Motor neuron (in vitro differentiated cells): ENCODE results near the gene WFIKKN2. TPM values are rescaled to one million over a fixed set of nuclear protein-coding genes. Genes with fewer than 3 reads are reported as not detected.

ENCODE experiments used
- ATAC-seq, 8 experiments: fragments of 200-7000 bp; cut with Tn5 transposase; replicated peaks in 6 of 8; 2 replicates each; pipeline ENCODE4 v1.8.0; 2021; ENCODE audit warnings: mild to moderate bottlenecking in 8 of 8, moderate library complexity in 8 of 8
- H3K27ac ChIP-seq, 2 donors: fragments of 250-450 bp; sonication (Bioruptor Pico); 2 replicates each; pipeline ENCODE4 v1.9.0; 2021; ENCODE audit warnings: antibody characterized with exemption in 2 of 2, mild to moderate bottlenecking in 2 of 2, moderate library complexity in 1 of 2
- H3K4me1 ChIP-seq, 2 donors: fragments of 250-450 bp; sonication (Bioruptor Pico); replicated peaks in 1 of 2; 2 replicates each; pipeline ENCODE4 v1.6.1; 2021; ENCODE audit warnings: antibody characterized with exemption in 2 of 2, mild to moderate bottlenecking in 2 of 2, moderate library complexity in 1 of 2
- H3K4me3 ChIP-seq, 5 donors: fragments of 250-450 bp; sonication (Bioruptor Pico); 2 replicates each; pipeline ENCODE4 v1.9.0; 2021; ENCODE audit warnings: antibody characterized with exemption in 5 of 5, mild to moderate bottlenecking in 5 of 5, moderate library complexity in 4 of 5
- WGBS, 10 experiments: fragments of 450-650 bp; shearing (Covaris generic); methylation state at CpG; one replicate each; pipeline ENCODE4 v1.0.0; 2022; 5-methylcytosine and 5-hydroxymethylcytosine counted together
- in situ Hi-C, 9 experiments: fragments of 400-800 bp; cut with MboI; loops; one replicate each; pipeline ENCODE4 v1.15.0; 2021; ENCODE audit warnings: low sequenced_read_pairs in 9 of 9, low pct_unique_long_range_greater_than_20kb in 2 of 9; ENCODE audit not compliant: unreplicated experiment in 9 of 9
- total RNA-seq, 8 experiments: library from RNA; unstranded; fragments of 300-600 nt; gene quantifications; 2 replicates each; pipeline versions ENCODE4 v1.2.3 to v1.2.4, GENCODE V29; 2022

WFIKKN2 gene
- total RNA-seq, 8 experiments from 2014 or later, result 0.05 to 0.76 (median 0.23) TPM; not detected in 1

DNA sequence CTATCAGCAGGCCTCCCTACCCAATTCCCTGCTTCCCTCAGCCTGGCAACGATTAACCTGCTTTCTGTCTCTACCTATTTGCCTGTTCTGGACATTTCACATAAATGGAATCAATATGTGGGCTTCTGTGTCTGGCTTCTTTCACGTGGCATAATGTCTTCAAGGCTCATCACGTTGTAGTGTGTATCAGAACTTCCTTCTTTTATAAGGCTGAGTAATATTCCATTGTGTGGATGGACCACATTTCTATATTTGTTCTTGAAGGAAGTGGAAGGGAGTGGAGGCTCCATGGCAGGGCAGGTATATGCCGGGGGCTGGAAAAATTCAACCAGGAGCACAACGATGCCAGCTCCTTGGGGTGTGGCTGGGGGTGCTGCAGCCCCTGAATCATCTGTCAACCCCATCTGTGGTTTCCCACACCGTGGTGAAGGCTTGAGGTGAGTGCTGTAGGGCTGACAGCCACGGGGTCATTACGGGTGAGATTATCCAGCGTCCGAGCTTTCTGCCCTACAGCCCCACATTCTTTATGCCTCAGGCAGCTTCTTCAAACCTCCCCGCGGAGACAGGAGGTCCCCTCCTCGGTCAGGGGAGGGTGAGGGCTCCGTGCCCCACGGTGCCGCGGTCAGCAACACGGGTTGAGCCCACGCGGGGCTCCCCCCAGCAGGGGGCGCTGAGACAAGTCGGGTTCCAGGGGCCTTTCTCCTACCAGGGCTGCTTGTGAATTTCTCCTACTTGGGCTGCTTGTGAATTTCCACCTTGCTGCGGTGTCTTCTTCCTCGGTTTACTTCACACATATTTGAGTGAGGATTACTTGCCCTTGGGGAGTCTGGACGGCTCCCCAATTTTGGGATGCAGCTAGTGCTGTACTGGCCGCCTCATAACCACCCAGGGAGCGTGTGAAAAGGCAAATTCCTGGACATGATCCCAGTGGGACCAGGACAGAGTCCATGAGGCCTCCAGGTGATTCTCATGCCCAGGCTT is 18.3 kb upstream of the WFIKKN2 start:
- 21 to 67% (median 43%) methylated on average over 2 to 18 of the region's 27 CpGs; no CpG with 5 or more reads in 2 of the 10 experiments for WGBS, 10 experiments
- ATAC-seq, result peak in 3 of 8 experiments; percentile 10 to 52 (median 30)
- in situ Hi-C loops, result no loop called here
- H3K27ac ChIP-seq, result no peak overlapping the region
- H3K4me1 ChIP-seq, result no peaks in the 10 kb centered on the region
- no peak overlapping the region for H3K4me3 ChIP-seq

- peak in 3 of 8 experiments; percentile 71 to 77 (median 77) for ATAC-seq
- in situ Hi-C loops, result no loop called here
- Histone ChIP-seq H3K27ac (no peak overlapping the region), H3K4me1 (no peaks in the 10 kb centered on the region), H3K4me3 (no peak overlapping the region)
- WGBS, 10 experiments, result 11 to 78% (median 57%) methylated on average over 1 to 7 of the region's 7 CpGs; no CpG with 5 or more reads in 1 of the 10 experiments
Measured at GRCh38 chr17:50817838-50818237, 17.5 kb upstream of the WFIKKN2 start.

GRCh38 chr17:50818261-50818660 is 17.1 kb upstream of the WFIKKN2 start:
- no peaks in the 10 kb centered on the region for H3K4me1 ChIP-seq
- in situ Hi-C loops, result no loop called here
- no peak overlapping the region for H3K4me3 ChIP-seq
- 0 to 87% (median 73%) methylated on average over 1 to 4 of the region's 4 CpGs; no CpG with 5 or more reads in 3 of the 10 experiments for WGBS, 10 experiments
- ATAC-seq, result peak in 3 of 8 experiments; percentile 94 to 95 (median 94)
- no peak overlapping the region for H3K27ac ChIP-seq

GRCh38 chr17:50818921-50819657 is 16.3 kb upstream of the WFIKKN2 start:
- ATAC-seq, result no peak
- in situ Hi-C loops, result no loop called here
- H3K27ac ChIP-seq, result no peak overlapping the region
- H3K4me1 ChIP-seq, result no peaks in the 10 kb centered on the region
- 40 to 89% (median 73%) methylated on average over 1 to 6 of the region's 6 CpGs for WGBS, 10 experiments
- H3K4me3 ChIP-seq, result no peak overlapping the region

GRCh38 chr17:50820651-50821050 is 14.7 kb upstream of the WFIKKN2 start:
- Histone ChIP-seq H3K4me1 (no peaks in the 10 kb centered on the region), H3K4me3 (no peak overlapping the region), H3K27ac (no peak overlapping the region)
- in situ Hi-C loops, result no loop called here
- ATAC-seq, result no peak
- 50 to 100% (median 53%) methylated on average over 2 to 3 of the region's 10 CpGs; no CpG with 5 or more reads in 7 of the 10 experiments for WGBS, 10 experiments

DNA sequence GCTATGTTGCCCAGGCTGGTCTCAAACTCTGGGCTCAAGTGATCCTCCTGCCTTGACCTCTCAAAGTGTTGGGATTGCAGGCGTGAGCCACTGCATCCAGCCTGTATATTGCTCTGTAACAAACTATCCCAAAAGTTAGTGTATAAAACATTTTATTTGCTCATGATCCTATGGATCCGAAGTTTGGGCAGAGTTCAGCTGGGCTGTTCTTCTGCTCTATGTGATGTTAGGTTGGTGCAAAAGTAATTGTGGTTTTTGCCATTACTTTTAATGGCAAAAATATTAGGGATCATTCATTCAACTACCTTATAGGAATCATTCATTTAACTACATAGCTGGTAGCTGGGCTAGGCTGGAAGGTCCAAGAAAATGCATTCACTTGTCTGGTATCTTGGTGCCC is 12.8 kb upstream of the WFIKKN2 start:
- no peak for ATAC-seq
- WGBS, 10 experiments, result 51 to 93% (median 78%) methylated on average over 1 to 2 of the region's 2 CpGs
- no peaks in the 10 kb centered on the region for H3K4me1 ChIP-seq
- H3K27ac ChIP-seq, result no peak overlapping the region
- no peak overlapping the region for H3K4me3 ChIP-seq
- in situ Hi-C loops, result no loop called here

DNA sequence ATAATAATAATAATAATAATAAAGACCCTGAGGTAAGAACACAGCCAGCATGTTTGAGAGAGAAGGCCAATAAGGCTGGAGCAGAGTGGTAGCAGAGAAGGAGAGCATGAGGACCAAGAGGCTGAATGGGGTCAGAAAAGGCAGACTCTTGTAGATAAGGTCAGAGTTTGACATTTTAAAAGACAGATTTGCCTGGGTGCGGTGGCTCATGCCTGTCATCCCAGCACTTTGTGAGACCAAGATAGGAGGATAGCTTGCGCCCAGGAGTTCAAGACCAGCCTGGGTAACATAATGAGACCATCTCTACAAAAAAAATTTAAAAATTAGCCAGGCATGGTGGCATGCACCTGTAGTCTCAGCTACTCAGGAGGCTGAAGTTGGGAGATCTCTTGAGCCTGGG is 11.0 kb upstream of the WFIKKN2 start:
- Histone ChIP-seq H3K4me1 (peaks cover under 1 to 3% of the 10 kb centered on the region in 2 donors), H3K27ac (no peak overlapping the region), H3K4me3 (no peak overlapping the region)
- ATAC-seq, result no peak
- in situ Hi-C loops, result no loop called here
- 0 to 100% (median 79%) methylated on average over 1 to 2 of the region's 2 CpGs; no CpG with 5 or more reads in 4 of the 10 experiments for WGBS, 10 experiments

DNA sequence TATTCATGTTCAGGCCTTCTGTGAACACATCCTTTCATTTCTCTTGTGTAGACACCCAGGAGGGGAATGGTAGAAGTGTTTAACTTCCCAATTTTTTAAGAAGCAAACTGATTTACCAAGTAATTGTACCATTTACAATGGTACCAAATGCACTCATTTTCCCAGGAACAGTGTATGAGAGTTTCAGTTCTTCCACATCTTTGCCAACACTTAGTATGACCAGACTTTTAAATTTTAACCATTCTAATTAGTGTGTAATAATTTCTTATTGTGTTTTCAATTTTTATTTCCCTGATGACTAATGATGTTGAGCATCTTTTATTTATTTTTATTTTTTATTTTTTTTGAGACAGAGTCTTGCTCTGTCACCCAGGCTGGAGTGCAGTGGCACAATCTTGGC is 10.2 kb upstream of the WFIKKN2 start:
- Histone ChIP-seq H3K4me3 (no peak overlapping the region), H3K4me1 (peaks cover 3 to 4% of the 10 kb centered on the region in 2 donors), H3K27ac (no peak overlapping the region)
- ATAC-seq, result no peak
- in situ Hi-C loops, result loop anchor here in 2 of 9 experiments (25.0 kb wide), 1 partner anchor 288 kb away; the partner anchor contains the start of genes EPN3 (in 2 of the 2) and SPATA20 (in 2 of the 2)

DNA sequence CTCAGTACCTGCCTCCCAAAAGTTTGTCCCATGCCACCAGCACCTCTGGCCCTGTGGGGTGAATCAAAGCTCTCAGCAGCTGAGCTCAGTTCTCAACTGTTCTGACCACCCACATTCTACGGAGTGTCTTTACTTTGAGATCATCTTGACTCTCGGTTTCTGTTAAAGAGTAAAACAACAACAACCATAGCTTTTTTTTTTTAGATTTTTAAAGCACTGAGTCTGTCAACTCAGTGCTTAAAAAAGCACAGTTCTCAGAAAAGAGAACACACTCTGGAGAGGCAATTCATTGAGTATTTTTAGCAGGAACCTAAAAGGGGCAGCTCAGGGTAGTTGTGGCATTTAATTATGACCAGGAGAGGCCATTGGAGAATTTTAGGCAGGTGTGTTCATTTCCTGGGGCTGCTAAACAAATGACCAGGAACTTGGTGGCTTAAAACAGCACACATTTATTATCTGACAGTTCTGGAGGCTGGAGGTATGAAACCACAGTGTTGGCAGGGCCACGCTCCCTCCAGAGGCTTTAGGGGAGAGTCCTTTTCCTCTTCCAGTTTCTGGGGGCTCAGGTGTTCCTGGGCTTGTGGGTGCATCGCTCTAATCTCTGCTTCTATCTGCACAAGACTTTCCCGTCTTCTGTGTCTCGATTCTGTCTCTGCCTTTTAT is 6.7 kb upstream of the WFIKKN2 start:
- H3K27ac ChIP-seq, result no peak overlapping the region
- 65 to 92% (median 75%) methylated on average over 1 to 6 of the region's 6 CpGs; no CpG with 5 or more reads in 2 of the 10 experiments for WGBS, 10 experiments
- no peak overlapping the region for H3K4me3 ChIP-seq
- peaks cover 37% of the 10 kb centered on the region in 2 donors for H3K4me1 ChIP-seq
- in situ Hi-C loops, result loop anchor here in 2 of 9 experiments (25.0 kb wide), 1 partner anchor 291 kb away; the partner anchor contains the start of genes EPN3 (in 2 of the 2) and SPATA20 (in 2 of the 2)
- ATAC-seq, result no peak

GRCh38 chr17:50829332-50829731 is 6.1 kb upstream of the WFIKKN2 start:
- Histone ChIP-seq H3K27ac (no peak overlapping the region), H3K4me3 (no peak overlapping the region), H3K4me1 (peaks cover 43 to 44% of the 10 kb centered on the region in 2 donors)
- 23 to 100% (median 60%) methylated on average over 1 to 5 of the region's 6 CpGs; no CpG with 5 or more reads in 1 of the 10 experiments for WGBS, 10 experiments
- in situ Hi-C loops, result loop anchor here in 2 of 9 experiments (25.0 kb wide), 1 partner anchor 292 kb away; the partner anchor contains the start of genes EPN3 (in 2 of the 2) and SPATA20 (in 2 of the 2)
- ATAC-seq, result no peak

DNA sequence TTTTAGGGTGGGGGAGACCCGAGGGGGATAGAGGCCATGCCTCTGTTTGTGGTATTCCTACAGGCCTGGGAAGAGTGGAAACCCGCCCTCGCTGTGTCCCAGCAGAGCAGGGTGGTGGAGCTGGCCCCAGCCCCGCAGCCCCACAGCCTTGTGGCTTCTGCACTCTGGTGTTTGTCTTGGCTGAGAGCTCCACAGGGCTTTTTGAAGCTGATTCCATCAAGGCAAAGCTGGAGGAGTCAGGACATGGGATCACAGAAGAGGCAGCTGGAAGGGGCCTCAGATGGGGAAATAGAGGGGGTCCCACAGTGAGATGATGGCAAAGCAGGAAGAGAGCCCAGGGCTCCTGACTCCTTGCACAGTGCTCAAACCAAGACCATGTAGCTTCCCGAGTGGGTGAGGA is 5.0 kb upstream of the WFIKKN2 start:
- 80 to 100% methylated on average over 1 of the region's 5 CpGs; no CpG with 5 or more reads in 8 of the 10 experiments for WGBS, 10 experiments

DNA sequence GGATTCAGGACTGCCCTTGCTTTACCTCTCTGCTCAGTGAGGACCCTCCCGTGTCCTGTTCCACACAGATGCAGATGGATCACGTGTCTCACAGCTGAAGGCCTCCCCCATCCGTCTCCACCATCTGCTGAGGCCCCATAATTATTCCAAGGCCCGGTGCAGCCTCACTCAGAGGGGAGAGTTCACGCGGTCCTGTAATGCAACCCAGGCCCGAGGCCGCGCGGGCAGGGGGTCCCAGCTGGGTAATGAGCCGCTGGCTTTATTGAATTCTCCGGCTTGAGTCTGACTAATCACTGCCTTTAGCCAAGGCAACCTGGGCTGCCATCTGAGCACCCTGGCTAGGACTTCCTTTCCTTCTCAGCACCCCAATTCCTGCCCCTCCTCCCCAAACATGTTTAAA is 4.4 kb upstream of the WFIKKN2 start:
- H3K4me3 ChIP-seq, result no peak overlapping the region
- ATAC-seq, result peak in 6 of 8 experiments; percentile 40 to 95 (median 91)
- peaks cover 58 to 60% of the 10 kb centered on the region in 2 donors for H3K4me1 ChIP-seq
- in situ Hi-C loops, result loop anchor here in 4 of 9 experiments (10.0 to 25.0 kb wide), 2 partner anchors 46 to 294 kb away; partner anchors contain the start of genes EPN3 (in 2 of the 4) and SPATA20 (in 2 of the 4)
- 0 to 73% (median 7%) methylated on average over 1 to 5 of the region's 12 CpGs; no CpG with 5 or more reads in 4 of the 10 experiments for WGBS, 10 experiments
- peak overlapping the region; percentile 76 to 81 for H3K27ac ChIP-seq

More for the DNA sequence above, 5.0 kb upstream of the WFIKKN2 start:
- Histone ChIP-seq H3K4me3 (no peak overlapping the region), H3K4me1 (peaks cover 53 to 55% of the 10 kb centered on the region in 2 donors), H3K27ac (peak overlapping the region; percentile 47 to 63)
- in situ Hi-C loops, result loop anchor here in 4 of 9 experiments (10.0 to 25.0 kb wide), 2 partner anchors 46 to 293 kb away; partner anchors contain the start of genes EPN3 (in 2 of the 4) and SPATA20 (in 2 of the 4)
- ATAC-seq, result no peak
